HG03280 (cell line): Measurements from ENCODE around the gene TANGO2.

Experiments used
- ATAC-seq: cut with Tn5 transposase; IDR thresholded peaks from one replicate; pipeline ENCODE4 v1.9.1; 2021; ENCODE audit warnings: mild to moderate bottlenecking, moderate library complexity; ENCODE audit not compliant: unreplicated experiment

TANGO2 gene

GRCh38 chr22:20020533-20021195 lies at the start of gene TANGO2:
Gene TANGO2, plus strand, starts transcription at chr22:20021110. Its CDS starts 15,689 bp downstream, at chr22:20036799.
- peak; percentile 85 for ATAC-seq

DNA sequence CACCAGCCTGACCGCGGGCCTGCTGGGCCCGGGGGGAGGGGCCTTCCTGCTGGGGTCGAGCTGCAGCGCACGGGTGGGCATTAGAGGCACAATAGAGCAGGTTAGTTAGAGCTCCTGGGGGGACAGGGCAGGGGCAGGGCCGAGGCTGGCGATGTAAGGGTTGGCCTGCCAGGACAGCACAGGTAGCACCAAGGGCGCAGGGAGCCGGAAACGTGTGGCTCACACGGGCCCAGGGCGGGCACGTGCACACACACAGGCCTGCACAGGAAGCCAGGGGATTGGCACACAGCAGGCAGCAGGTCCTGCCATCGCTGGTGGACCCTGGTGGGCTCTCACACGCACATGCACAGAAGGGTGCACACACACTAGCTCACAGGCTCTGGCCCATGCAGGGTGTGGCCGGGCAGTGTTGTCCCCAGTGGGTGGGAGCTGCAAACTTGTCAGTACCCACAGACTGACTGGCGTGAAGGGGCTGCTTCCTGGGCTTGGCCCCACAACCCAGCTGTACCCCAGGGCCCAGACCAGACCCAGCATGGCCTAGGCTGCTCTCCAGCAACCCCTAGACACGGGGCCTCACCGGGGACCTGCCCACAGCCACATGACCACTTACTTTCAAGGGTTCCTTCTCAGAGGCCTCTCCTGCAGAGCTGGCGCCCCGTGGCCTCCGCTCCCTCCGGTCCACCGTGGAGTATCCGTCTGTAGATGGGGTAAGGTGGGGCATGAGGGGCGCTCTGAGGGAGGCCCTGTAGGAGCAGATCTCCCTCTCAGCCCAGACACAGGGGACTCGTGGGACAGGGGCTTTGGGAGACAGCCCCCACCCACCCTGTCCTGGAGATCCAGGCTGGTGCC lies 49.4 kb upstream of the TANGO2 start:
- no peak for ATAC-seq

DNA sequence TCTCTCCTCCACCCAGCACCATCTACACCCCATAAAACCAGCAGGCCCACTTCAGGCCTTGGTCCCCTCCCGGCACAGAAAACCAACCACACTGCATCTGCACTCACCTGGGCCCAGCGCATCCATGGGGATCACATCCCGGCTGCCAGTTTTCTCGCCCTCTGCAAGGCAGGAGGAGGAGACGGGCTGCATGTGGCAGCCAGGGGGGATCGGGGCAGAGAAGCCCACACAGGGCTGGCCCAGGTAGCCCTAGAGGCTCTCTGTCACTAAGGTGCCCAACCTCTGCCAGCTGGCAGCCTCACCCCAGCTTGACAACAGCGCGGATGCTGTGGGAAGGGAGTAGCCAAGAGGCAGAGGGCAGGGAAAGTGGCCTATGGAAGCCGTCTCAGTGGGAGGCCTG lies 48.7 kb upstream of the TANGO2 start:
- ATAC-seq: no peak

DNA sequence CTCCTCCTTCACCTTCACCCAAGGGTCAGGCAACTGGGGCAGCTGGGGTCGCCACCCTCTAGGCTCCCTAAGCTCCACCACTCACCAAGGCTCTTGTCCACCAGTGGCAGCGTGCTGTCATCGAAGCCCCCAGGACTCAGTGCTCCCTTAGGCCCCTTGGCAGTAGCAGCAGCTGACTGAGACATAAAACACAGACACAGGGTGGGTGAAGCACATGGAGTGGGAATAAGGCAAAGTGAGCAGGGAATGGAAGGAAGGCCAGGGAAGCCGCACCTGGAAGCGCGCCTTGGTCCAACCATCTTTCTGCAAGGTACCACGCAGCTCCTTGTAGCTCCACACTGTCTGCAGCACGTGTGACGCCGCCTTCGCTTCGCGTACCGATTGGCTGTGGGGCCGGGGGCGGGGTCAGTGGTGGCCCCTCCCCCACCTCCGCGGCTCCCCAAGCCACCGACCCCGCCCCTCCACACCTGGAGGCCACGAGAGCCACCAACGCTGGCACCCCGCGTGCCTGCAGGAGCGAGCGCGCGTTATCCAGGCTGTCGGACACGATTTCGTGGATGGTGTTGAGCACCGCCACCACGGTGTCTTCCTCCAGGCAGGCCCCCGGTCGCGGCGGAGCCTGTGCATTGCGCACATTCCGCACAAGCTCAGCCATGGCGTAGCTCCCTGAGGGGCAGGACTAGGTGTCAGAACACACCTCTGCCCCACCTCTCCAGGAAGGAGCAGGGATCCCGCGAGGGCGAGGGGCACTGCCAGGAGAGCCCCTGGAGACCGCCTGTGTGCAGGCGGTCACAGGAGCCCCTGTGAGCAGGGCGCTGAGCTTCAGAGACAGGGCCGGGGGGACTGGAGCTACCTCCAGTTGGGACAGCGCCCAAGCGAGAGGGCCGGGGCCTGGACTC lies 48.0 kb upstream of the TANGO2 start:
- ATAC-seq: no peak

DNA sequence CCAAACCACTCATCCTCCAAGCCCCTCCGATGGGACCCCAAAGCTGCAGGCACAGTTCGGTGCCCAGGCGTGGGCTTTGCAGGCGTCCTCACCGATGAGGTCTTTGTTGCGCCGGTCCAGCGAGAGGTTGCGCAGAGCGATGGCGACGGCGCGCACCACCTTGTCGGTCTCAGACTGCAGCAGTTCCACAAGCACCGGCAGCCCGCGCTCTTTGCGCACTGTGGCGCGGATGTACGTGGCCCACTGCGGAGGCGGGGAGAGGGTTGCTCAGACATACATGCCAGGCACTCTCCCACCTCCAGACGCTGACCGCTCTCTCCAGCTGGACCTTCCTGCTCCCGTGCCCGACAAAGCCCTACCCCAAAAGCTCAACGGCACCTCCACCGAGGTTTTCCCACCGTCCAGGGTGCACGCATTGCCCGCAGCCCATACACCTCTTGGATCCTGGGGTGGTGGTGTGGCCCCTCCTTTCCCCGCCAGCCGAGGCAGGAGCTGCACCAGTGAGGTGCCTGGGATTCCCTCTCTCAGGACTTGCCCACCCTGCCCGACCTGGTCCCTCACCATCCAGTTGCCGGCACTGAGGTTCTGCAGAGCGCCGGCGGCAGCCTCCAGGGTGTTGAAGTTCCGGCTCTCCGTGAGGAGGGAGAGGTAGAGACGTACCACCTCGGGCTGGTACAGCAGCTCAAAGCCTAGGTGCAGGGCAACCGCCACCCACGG lies 47.2 kb upstream of the TANGO2 start:
- ATAC-seq: no peak

DNA sequence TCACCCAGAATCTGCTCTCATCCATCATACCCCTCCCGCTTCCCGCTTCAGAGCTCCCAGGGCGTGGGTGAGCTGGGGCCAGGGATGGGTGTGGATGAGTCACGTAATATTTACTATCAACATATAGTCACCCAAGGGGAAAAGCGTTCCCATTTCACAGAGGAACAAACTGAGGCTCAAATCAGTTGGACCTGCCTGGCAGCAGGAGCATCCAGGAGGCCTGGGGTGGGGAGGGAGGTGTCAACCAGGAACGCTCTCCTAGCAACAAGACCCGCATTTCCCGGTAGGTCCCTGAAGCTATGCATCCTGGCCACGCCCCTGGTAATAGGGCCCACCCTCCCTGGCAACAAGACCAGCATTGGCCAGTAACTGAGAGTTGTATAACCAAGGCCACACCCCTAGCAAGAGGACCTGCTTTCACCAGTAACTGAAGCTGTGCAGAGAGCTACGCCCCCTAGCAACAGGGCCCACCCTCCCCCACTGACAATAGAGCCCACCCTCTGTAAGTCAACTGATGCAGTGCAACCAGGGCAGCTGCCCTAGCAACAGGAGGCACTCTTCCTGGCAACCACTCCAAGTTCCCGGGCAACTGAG lies 46.5 kb upstream of the TANGO2 start:
- ATAC-seq: no peak

DNA sequence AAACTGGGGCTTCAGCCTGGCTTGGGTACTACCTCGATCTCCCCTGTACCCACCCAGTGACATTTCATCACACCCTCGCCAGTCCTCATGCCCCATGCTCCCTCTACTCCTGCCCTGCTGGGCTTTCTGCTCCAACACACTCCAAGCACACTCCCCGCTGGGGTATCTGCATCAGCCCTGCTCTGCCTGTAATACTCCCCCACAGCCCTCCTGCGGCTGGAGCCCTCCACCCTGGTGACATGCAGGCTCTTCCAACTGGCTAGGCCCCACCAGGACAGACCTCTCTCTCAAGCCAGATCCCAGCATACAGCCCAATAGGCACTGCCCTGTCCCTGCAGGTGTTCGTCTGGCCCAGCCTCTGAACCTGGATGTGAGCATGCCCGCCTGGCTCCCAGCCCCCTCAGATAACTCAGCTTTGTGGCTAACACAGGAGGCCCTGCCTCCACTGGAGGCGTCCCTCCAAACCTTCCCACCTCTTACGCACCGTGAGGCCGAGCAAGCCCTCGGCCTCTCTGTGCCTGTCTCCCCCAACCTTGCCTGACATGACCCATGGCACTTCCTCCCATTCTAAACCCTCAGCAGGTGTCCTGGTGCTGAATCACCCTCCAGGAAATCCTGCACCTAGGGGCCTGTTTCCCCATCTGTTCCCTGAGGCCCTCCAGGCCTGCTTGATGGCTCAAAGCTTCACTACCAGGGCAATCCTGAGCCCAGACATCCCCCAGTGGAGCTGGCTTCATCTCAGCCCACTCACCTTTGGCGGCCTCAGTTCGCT lies 45.8 kb upstream of the TANGO2 start:
- no peak for ATAC-seq

GRCh38 chr22:19975707-19976035 lies 45.2 kb upstream of the TANGO2 start:
- ATAC-seq: no peak

- no peak for ATAC-seq
Observed at GRCh38 chr22:19976671-19977070, 44.2 kb upstream of the TANGO2 start.

- no peak for ATAC-seq
Observed at GRCh38 chr22:19977296-19978243, 43.3 kb upstream of the TANGO2 start.

- ATAC-seq: no peak
Observed at GRCh38 chr22:19978748-19979147, 42.2 kb upstream of the TANGO2 start.

- no peak for ATAC-seq
Observed at GRCh38 chr22:19979712-19980493, 41.0 kb upstream of the TANGO2 start.

- no peak for ATAC-seq
Observed at GRCh38 chr22:19980766-19981165, 40.1 kb upstream of the TANGO2 start.

DNA sequence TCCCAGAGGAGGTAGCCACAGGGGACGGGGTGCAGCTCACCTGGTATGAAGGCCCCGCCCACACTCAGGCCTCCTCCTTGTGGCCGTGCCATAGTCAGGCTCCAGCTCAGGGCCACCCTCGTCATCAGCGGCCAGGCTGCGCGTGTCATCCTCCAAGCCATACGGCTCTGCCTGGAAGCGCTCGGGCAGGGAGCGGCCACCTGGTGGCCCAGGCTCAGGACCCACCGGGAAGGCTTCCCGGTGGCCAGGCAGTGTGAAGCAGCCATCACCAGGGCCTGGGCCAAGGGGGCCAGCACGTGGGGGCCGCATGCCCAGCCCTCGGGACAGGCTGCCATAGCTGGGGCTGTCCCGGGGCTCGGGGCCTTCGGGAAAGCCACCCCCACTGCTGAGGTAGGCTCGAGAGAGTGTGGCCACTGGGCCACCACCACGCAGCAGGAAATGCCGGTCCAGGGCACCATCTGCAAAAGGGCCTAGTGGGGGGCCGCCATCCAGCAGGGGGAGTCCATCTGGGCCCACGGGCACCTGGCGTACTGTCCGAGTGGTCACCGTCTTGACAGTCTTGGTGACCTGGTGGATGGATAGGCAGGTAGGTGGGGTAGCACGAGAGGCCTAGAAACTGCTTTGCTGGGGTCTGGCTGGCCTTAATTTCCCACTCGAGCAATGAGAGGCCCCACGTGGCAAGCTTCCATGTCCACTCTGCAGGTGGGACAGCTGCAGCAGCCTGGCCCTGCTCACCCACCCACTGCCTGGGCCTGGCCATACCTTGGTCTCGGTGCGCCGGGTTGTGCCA lies 39.5 kb upstream of the TANGO2 start:
- no peak for ATAC-seq

- ATAC-seq: no peak
Observed at GRCh38 chr22:19981961-19982920, 38.7 kb upstream of the TANGO2 start.
